K562 (cell line): Measurements from ENCODE around the gene CD164L2. TPM values are rescaled to one million over a fixed set of nuclear protein-coding genes. Genes with fewer than 3 reads are reported as not detected.

ENCODE experiments used
- ARID3A ChIP-seq: IDR thresholded peaks from 2 replicates; pipeline ENCODE4 v1.6.1; 2012; ENCODE audit warnings: low read depth, low read length, improper control_type of control experiment, borderline replicate concordance
- DDX20 ChIP-seq: fragments of 450-650 bp; IDR thresholded peaks from 2 replicates; pipeline ENCODE4 v1.6.1; 2016; ENCODE audit warnings: missing genetic modification characterization, low read depth, mild to moderate bottlenecking, missing compliant biosample characterization, moderate library complexity
- HEY1 ChIP-seq: fragments of 250-450 bp; sonication (Bioruptor Pico); IDR thresholded peaks from 2 replicates; pipeline ENCODE4 v1.5.0; 2020; ENCODE audit warnings: mild to moderate bottlenecking, moderate library complexity, borderline replicate concordance
- MITF ChIP-seq: IDR thresholded peaks from 2 replicates; pipeline ENCODE4 v1.6.1; 2014; ENCODE audit warnings: antibody characterized with exemption
- MYNN ChIP-seq, 2 experiments: sonication (generic); formaldehyde crosslinking in 1 of 2; IDR thresholded peaks; 2 replicates each; pipeline versions ENCODE4 v1.5.0 to v1.6.1; 2016 to 2020; ENCODE audit warnings: antibody characterized with exemption in 1 of 2, missing genetic modification reagents in 1 of 2
- POLR2A ChIP-seq: fragments of 450-650 bp; conservative IDR thresholded peaks from 2 replicates; pipeline ENCODE4 v1.6.1; 2016
- POLR2AphosphoS2 ChIP-seq: IDR thresholded peaks from 2 replicates; pipeline ENCODE4 v1.6.1; 2012; ENCODE audit warnings: low read length, improper control_type of control experiment
- RAD21 ChIP-seq, 2 experiments: fragments of 250-450 bp in 1 of 2; fragments of 450-650 bp in 1 of 2; sonication (Bioruptor Pico) in 1 of 2; formaldehyde crosslinking in 1 of 2; IDR thresholded peaks in 1 of 2; conservative IDR thresholded peaks in 1 of 2; 2 replicates each; pipeline versions ENCODE4 v1.4.0 to v1.8.0; 2020 to 2022; ENCODE audit warnings: mild to moderate bottlenecking in 2 of 2, moderate library complexity in 1 of 2
- RFX1 ChIP-seq: fragments of 450-650 bp; IDR thresholded peaks from 2 replicates; pipeline ENCODE4 v1.6.1; 2016; ENCODE audit warnings: mild to moderate bottlenecking, moderate library complexity
- STAG1 ChIP-seq: sonication (generic); formaldehyde crosslinking; IDR thresholded peaks from 2 replicates; pipeline ENCODE4 v1.5.0; 2020; ENCODE audit warnings: missing genetic modification reagents, borderline replicate concordance
- ZBTB7A ChIP-seq: IDR thresholded peaks from 2 replicates; pipeline ENCODE4 v1.6.1; 2011; ENCODE audit warnings: low read depth, mild to moderate bottlenecking, low read length, moderate library complexity, borderline replicate concordance; ENCODE audit not compliant: control insufficient read depth
- ZC3H11A ChIP-seq: IDR thresholded peaks from 2 replicates; pipeline ENCODE4 v1.6.1; 2012; ENCODE audit warnings: low read depth, low read length, improper control_type of control experiment
- ZC3H4 ChIP-seq: sonication (generic); formaldehyde crosslinking; IDR thresholded peaks from 2 replicates; pipeline ENCODE4 v1.9.0; 2021; ENCODE audit warnings: missing genetic modification reagents, borderline replicate concordance
- ZNF354B ChIP-seq: fragments of 250-450 bp; sonication (Bioruptor Pico); IDR thresholded peaks from 2 replicates; pipeline ENCODE4 v1.4.0; 2020
- ZNF592 ChIP-seq: fragments of 450-650 bp; IDR thresholded peaks from 2 replicates; pipeline ENCODE4 v1.6.1; 2017; ENCODE audit warnings: antibody characterized with exemption, mild to moderate bottlenecking
- polyA plus RNA-seq, 8 experiments: library from polyadenylated mRNA; depleted of rRNA in 4 of 8; stranded (reverse) in 5 of 8; unstranded in 3 of 8; fragments of >200 nt; fragmentation: Nextera tagmentation in 2 of 8; fragmentation: Illumina TruSeq in 1 of 8; extraction: Ambion mirVana in 2 of 8; extraction: Trizol in 1 of 8; gene quantifications; 2 replicates each; pipeline versions ENCODE4 v1.2.1 to v1.2.3, GENCODE V29; 2011 to 2014; ENCODE audit warnings: inconsistent platforms in 1 of 8, missing spikeins in 1 of 8
- total RNA-seq, 7 experiments: library from RNA; depleted of rRNA in 6 of 7; stranded (reverse); fragments of >200 nt in 6 of 7; fragmentation: Illumina TruSeq in 2 of 7; extraction: Trizol in 2 of 7; gene quantifications; 2 replicates each; pipeline versions ENCODE4 v1.2.1 to v1.2.3, GENCODE V29; 2011 to 2021; ENCODE audit warnings: low replicate concordance in 1 of 7

CD164L2 gene
- total and polyA plus RNA-seq, 9 of the 15 experiments (the other 6 are each of a cell fraction or from before 2014, with no cell fraction given) = 0.08 to 0.92 (median 0.38) TPM; not detected in 1

GRCh38 chr1:27395441-27396195 is 12.5 kb upstream of the CD164L2 start (continued):
- TF ChIP-seq MITF (0 out of 2 replicates have a peak, but pooled peaks have one; percentile 25), ZC3H4 (CRISPR knock-in tag) (no peak), ZC3H11A (0 out of 2 replicates have a peak, but pooled peaks have one; percentile 57), DDX20 (tag) (no peak), RFX1 (peak; percentile 85), HEY1 (CRISPR knock-in tag) (0 out of 2 replicates have a peak, but pooled peaks have one; percentile 48), ARID3A (peak; percentile 48; the same call in 1 of the 2 replicates), STAG1 (peak; percentile 86), ZNF354B (no peak), POLR2AphosphoS2 (peak; percentile 73; the same call in 1 of the 2 replicates), ZNF592 (no peak), MYNN (IDR thresholded peaks at IDR 0.05) (peak; percentile 29; the same call in 1 of the 2 replicates), MYNN (CRISPR knock-in tag; IDR thresholded peaks at IDR 0.05) (no peak), RAD21 (CRISPR knock-in tag; conservative IDR thresholded peaks at IDR 0.05 in 1 of 2, IDR thresholded peaks at IDR 0.05 in 1 of 2) (peak; percentile 91 to 92), ZBTB7A (peak; percentile 58; the same call in 1 of the 2 replicates), POLR2A (peak; percentile 49)
